Measurements from ENCODE around the gene FUT1.
A peak's percentile ranks its signal among the peaks of the same experiment; 100 is the strongest.

Gene FUT1

GRCh38 chr19:48751845-48752495, 471 bp downstream of the FUT1 start:
- no peak for TF ChIP-seq CTCF (IDR thresholded peaks at IDR 0.05; ENCODE audit: low read depth, low read length)
- peak overlapping the region; percentile 31 for H3K4me3 ChIP-seq (ENCODE audit: low read depth, low read length)

GRCh38 chr19:48750771-48751504, 1.5 kb downstream of the FUT1 start:
- no peak overlapping the region for H3K4me3 ChIP-seq (ENCODE audit: low read depth, low read length)
- TF ChIP-seq CTCF (IDR thresholded peaks at IDR 0.05; ENCODE audit: low read depth, low read length) = no peak

GRCh38 chr19:48750351-48750750, 2.1 kb downstream of the FUT1 start:
- TF ChIP-seq CTCF (IDR thresholded peaks at IDR 0.05; ENCODE audit: low read depth, low read length) = no peak
- no peak overlapping the region for H3K4me3 ChIP-seq (ENCODE audit: low read depth, low read length)

GRCh38 chr19:48749571-48750198, 2.8 kb downstream of the FUT1 start:
- TF ChIP-seq CTCF (IDR thresholded peaks at IDR 0.05; ENCODE audit: low read depth, low read length) = no peak
- H3K4me3 ChIP-seq (ENCODE audit: low read depth, low read length) = no peak overlapping the region

GRCh38 chr19:48746738-48747575, 5.5 kb downstream of the FUT1 start, which contains the start of gene IZUMO1:
IZUMO1 (minus strand) TSS chr19:48746909; CDS start chr19:48745859, 1,050 bp downstream.
- no peak for TF ChIP-seq CTCF (IDR thresholded peaks at IDR 0.05; ENCODE audit: low read depth, low read length)
- H3K4me3 ChIP-seq (ENCODE audit: low read depth, low read length) = peak within 1 kb of the TSS; percentile 60

- no peak for TF ChIP-seq CTCF (IDR thresholded peaks at IDR 0.05; ENCODE audit: low read depth, low read length)
- H3K4me3 ChIP-seq (ENCODE audit: low read depth, low read length) = no peak overlapping the region
These were observed 6.3 kb downstream of the FUT1 start for GRCh38 chr19:48746110-48746509.
